Fibroblast of lung (primary cell): Measurements from ENCODE around the gene PODN. TPM values are rescaled to one million over a fixed set of nuclear protein-coding genes. Genes with fewer than 3 reads are reported as not detected.

Experiments used
- DNase-seq, 2 donors: peaks; one replicate each; pipeline versions ENCODE4 v3.0.0 to v3.0.0-alpha.2; 2010; ENCODE audit warnings: low read depth in 2 of 2
- H2AFZ ChIP-seq: 2 replicates; pipeline ENCODE4 v1.5.1; 2012; ENCODE audit warnings: low read length, control low read depth, inconsistent platforms
- H3K27ac ChIP-seq: 2 replicates; pipeline ENCODE4 v1.5.1; 2011; ENCODE audit warnings: low read length, control low read depth; ENCODE audit not compliant: insufficient read depth
- H3K27me3 ChIP-seq: 2 replicates; pipeline ENCODE4 v1.5.1; 2011; ENCODE audit warnings: mild to moderate bottlenecking, low read length; ENCODE audit not compliant: control insufficient read depth, insufficient read depth
- H3K36me3 ChIP-seq: 2 replicates; pipeline ENCODE4 v1.5.1; 2011; ENCODE audit warnings: low read length; ENCODE audit not compliant: control insufficient read depth, insufficient read depth
- H3K4me1 ChIP-seq: 2 replicates; pipeline ENCODE4 v1.5.1; 2011; ENCODE audit warnings: low read length; ENCODE audit not compliant: control insufficient read depth, insufficient read depth; ENCODE audit errors: extremely low read depth
- H3K4me2 ChIP-seq: 2 replicates; pipeline ENCODE4 v1.5.1; 2011; ENCODE audit warnings: low read length, control low read depth; ENCODE audit not compliant: insufficient read depth; ENCODE audit errors: extremely low read depth
- H3K4me3 ChIP-seq, 4 experiments: fragments of 200-600 bp in 1 of 4; sonication (generic) in 1 of 4; replicated peaks in 1 of 4; 2 replicates each; pipeline ENCODE4 v1.5.1; 2011 to 2016; ENCODE audit warnings: low read length in 4 of 4, low read depth in 3 of 4, mild to moderate bottlenecking in 3 of 4, control low read depth in 2 of 4, inconsistent platforms in 1 of 4, mixed read lengths in 1 of 4; ENCODE audit not compliant: insufficient read depth in 1 of 4; ENCODE audit errors: control extremely low read depth in 1 of 4
- H3K79me2 ChIP-seq: 2 replicates; pipeline ENCODE4 v1.5.1; 2012; ENCODE audit warnings: mild to moderate bottlenecking, low read length, inconsistent platforms; ENCODE audit not compliant: control insufficient read depth, insufficient read depth
- H3K9ac ChIP-seq: 2 replicates; pipeline ENCODE4 v1.5.1; 2011; ENCODE audit warnings: mild to moderate bottlenecking, low read length, control low read depth; ENCODE audit not compliant: insufficient read depth
- H3K9me3 ChIP-seq: 2 replicates; pipeline ENCODE4 v1.5.1; 2012; ENCODE audit warnings: low read depth, low read length; ENCODE audit not compliant: control insufficient read depth, insufficient read depth
- H4K20me1 ChIP-seq: 2 replicates; pipeline ENCODE4 v1.5.1; 2011; ENCODE audit warnings: low read length; ENCODE audit not compliant: control insufficient read depth, insufficient read depth; ENCODE audit errors: extremely low read depth
- CTCF ChIP-seq, 2 donors: IDR thresholded peaks in 1 of 2; conservative IDR thresholded peaks in 1 of 2; 1 replicate in 1 of 2; 2 replicates in 1 of 2; pipeline ENCODE4 v1.5.1; 2011 to 2012; ENCODE audit warnings: low read length in 2 of 2, control low read depth in 1 of 2, inconsistent platforms in 1 of 2, low read depth in 1 of 2, mild to moderate bottlenecking in 1 of 2
- EZH2 ChIP-seq: IDR thresholded peaks from 2 replicates; pipeline ENCODE4 v1.5.1; 2012; ENCODE audit warnings: low read length, control low read depth, mild to moderate bottlenecking; ENCODE audit errors: missing control alignments
- polyA plus RNA-seq, 2 donors: library from polyadenylated mRNA; depleted of rRNA in 1 of 2; stranded (reverse) in 1 of 2; unstranded in 1 of 2; fragments of >200 nt; gene quantifications; 2 replicates each; pipeline ENCODE4 v1.2.1, GENCODE V29; 2011 to 2012; ENCODE audit warnings: missing spikeins in 1 of 2
- total RNA-seq: library from RNA; depleted of rRNA; stranded (reverse); fragments of >200 nt; gene quantifications from 2 replicates; pipeline ENCODE4 v1.2.1, GENCODE V29; 2014

Gene PODN
- total and polyA plus RNA-seq, 2 donors (not counting 1 experiment from before 2014, with no cell fraction given), result 31.6 to 49.7 TPM

GRCh38 chr1:53112271-53112774 lies 50.3 kb downstream of the PODN start:
- peak; percentile 56 to 86 for DNase-seq

GRCh38 chr1:53112861-53113260 lies 50.8 kb downstream of the PODN start:
- no peak overlapping the region for H3K9ac ChIP-seq
- no peaks in the 10 kb centered on the region for H3K27me3 ChIP-seq
- H3K36me3 ChIP-seq, result no peaks in the 10 kb centered on the region
- TF ChIP-seq EZH2 (no peak), CTCF (conservative IDR thresholded peaks at IDR 0.05 in 1 of 2, IDR thresholded peaks at IDR 0.05 in 1 of 2; ENCODE audit: low read depth in 1 of 2, low read length in 2 of 2) (no peak)
- no peaks in the 10 kb centered on the region for H3K79me2 ChIP-seq
- peaks cover 34% of the 10 kb centered on the region for H3K4me1 ChIP-seq
- H3K27ac ChIP-seq, result peak overlapping the region; percentile 76
- H4K20me1 ChIP-seq, result no peaks in the 10 kb centered on the region
- no peak overlapping the region for H3K4me2 ChIP-seq
- no peak overlapping the region for H3K4me3 ChIP-seq
- H2AFZ ChIP-seq, result no peak overlapping the region
- no peaks in the 10 kb centered on the region for H3K9me3 ChIP-seq
- peak in 1 of 2 donors; percentile 13 for DNase-seq

More at GRCh38 chr1:53112271-53112774, 50.3 kb downstream of the PODN start:
- Histone ChIP-seq H3K4me2 (no peak overlapping the region), H3K27me3 (no peaks in the 10 kb centered on the region), H3K4me1 (peaks cover 35% of the 10 kb centered on the region), H3K79me2 (no peaks in the 10 kb centered on the region), H3K9me3 (no peaks in the 10 kb centered on the region), H3K27ac (peak overlapping the region; percentile 76), H3K36me3 (no peaks in the 10 kb centered on the region), H3K9ac (no peak overlapping the region), H3K4me3 (no peak overlapping the region), H2AFZ (no peak overlapping the region), H4K20me1 (no peaks in the 10 kb centered on the region)
- no peak for TF ChIP-seq CTCF (conservative IDR thresholded peaks at IDR 0.05 in 1 of 2, IDR thresholded peaks at IDR 0.05 in 1 of 2; ENCODE audit: low read depth in 1 of 2, low read length in 2 of 2)
- TF ChIP-seq EZH2, result no peak

- Histone ChIP-seq H3K4me2 (no peak overlapping the region), H3K9me3 (no peaks in the 10 kb centered on the region), H3K79me2 (no peaks in the 10 kb centered on the region), H3K4me1 (peaks cover 24% of the 10 kb centered on the region), H3K9ac (no peak overlapping the region), H3K27me3 (no peaks in the 10 kb centered on the region), H2AFZ (no peak overlapping the region), H3K36me3 (no peaks in the 10 kb centered on the region), H3K4me3 (no peak overlapping the region), H4K20me1 (no peaks in the 10 kb centered on the region), H3K27ac (no peak overlapping the region)
- no peak for DNase-seq
- TF ChIP-seq EZH2 (no peak), CTCF (conservative IDR thresholded peaks at IDR 0.05 in 1 of 2, IDR thresholded peaks at IDR 0.05 in 1 of 2; ENCODE audit: low read depth in 1 of 2, low read length in 2 of 2) (no peak)
Observed at GRCh38 chr1:53114090-53114489, 52.1 kb downstream of the PODN start.
